GM18520 (cell line): ENCODE results near the gene KAT7.
A peak's percentile ranks its signal among the peaks of the same experiment; 100 is the strongest.
"Not testable (repeated sequence)": the region's sequence is repeated elsewhere in the genome, so short reads cannot be mapped to it uniquely, and the experiment has no call there.

Source experiments
- ATAC-seq: cut with Tn5 transposase; IDR thresholded peaks from one replicate; pipeline ENCODE4 v1.9.1; 2021; ENCODE audit not compliant: unreplicated experiment

The KAT7 gene

DNA sequence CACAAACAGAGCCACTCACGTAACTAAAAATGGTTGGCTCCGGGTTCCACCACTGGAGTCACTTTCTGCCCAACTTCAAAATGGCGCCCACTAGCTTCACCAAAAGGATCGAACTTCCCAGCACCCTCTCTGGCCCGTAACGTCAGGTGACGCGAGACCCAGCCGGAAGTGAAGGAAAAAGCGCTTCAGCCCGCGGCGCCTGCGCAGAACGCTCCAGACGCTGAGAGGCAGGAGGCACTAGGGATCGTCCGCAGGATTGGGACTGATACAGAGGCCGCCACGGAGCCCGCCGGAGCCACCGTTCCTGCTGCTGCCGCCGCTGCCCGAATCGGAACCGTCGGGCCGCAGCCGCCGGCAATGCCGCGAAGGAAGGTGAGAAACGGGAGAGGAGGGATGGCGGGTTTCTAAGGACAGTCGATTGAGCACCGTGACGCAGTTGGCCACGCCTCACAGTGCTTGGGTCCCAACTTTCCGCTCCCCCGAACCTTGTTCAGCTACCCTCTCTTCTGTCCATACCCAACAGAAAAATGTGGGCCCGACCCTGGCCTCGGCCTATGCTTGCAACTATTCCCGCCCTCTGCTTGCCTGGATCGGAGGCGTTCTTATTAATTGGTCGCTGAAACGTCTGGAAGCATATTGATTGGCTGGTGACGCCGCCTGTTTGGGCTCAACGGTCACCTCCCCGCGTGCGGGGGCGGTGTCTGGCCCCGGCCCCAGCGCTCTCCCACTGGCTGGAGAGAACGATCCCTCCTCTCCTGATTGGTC lies at the start of gene KAT7:
KAT7 (plus strand) TSS at position 204 of the 765 bp plus-strand sequence; CDS start at position 358, 154 bp downstream.
- peak; percentile 88 for ATAC-seq

DNA sequence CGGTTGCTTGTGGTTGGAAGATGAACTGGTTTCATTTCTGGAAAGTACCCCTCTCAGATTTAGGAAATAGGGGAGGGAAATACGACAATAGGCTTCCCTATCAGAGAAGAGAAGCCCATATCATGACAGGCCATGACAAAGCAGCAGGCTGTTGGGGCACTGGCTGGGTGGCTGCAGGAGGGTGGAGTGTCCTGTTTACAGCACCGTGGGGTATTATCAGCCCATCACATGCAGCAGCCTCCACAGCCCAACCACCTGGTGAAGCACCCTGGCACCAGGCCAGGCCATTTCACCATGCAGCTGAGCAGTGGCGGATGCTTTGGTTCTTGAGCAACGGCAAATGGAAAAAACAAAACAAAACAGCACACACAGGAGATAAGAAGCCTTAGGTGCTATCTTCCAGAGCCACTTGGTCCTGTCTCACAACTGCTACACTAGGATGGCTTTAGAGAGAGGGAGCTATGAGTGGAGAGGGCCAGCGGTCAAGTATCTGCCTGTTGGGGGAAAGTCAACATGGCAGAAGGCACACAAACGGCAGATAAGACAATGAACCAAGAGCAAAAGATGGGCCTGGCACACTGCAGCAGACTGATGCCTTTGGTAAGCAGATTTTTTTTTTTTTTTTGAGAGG lies 48.7 kb upstream of the KAT7 start:
- ATAC-seq, result peak; percentile 51

DNA sequence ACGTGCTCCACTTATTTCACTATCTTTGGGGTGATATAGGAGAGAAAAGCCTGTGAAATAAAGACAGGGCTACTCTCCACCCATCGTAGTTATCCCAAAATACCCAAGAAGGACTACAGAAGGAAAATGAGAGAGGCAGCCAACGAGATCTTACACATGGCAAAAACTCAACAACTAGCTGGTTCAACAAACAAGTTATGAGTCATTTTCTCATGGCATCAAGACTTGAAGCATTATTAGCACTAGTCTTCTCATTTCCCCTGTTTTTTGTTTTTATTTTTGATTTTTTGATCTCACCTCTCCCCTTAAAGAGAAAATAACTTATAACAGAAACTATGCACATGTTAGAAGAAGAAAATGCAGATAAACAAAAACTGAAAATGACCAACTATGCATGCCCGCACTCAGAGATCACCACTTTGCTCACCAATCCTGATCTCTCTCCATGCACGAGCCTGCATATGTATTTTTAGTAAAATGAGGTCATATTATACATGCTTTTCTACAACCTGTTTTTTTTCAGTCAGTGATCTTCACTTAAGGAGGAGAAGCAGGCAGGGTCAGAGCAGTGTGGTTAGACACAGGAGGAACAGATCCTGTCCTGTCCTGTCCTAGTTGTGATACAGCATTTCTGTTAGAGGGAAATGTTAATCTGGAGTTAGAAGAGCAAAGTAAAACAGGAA lies 47.3 kb upstream of the KAT7 start:
- peak; percentile 31 for ATAC-seq

DNA sequence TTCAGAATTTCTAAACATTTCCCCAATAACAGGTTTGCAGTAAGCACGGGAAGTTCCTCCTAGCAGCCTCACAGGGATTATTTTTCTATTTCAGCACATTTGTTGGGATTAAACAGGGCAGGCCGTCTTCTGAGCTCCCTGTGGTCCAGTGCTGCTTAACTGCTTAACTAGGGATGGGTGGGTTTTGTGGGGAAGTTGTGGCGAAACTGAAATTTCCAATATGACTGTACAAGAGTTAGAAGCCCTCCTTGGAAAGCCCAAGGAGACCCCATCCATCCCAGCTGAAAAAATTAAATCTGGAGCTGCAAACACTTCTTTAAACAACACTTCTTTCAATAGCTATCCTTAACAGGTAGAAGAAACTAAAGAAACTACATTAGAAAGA lies 46.8 kb upstream of the KAT7 start:
- ATAC-seq, result no peak

DNA sequence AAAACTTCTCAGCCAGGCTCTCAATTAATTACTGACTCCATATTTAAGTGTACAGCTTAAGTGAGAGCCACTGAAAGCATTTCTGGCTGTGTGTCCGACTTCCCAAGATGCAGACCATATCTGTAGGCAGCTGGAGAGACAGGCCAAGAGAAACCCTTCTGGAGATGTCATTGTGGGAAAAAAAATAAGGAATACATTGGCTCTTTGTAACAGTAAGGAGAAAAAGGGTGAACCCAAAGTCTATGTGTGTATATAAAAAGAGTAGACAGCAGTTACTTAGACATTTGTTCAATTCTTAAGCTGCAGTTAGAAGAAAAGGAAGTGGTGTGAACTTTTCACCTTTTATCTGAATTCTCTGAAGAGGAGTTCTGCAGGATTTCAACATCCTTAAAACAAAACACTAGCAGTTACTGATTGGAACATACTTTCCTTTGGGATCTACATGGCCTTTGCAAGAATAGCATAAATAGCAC lies 46.3 kb upstream of the KAT7 start:
- ATAC-seq, result no peak

DNA sequence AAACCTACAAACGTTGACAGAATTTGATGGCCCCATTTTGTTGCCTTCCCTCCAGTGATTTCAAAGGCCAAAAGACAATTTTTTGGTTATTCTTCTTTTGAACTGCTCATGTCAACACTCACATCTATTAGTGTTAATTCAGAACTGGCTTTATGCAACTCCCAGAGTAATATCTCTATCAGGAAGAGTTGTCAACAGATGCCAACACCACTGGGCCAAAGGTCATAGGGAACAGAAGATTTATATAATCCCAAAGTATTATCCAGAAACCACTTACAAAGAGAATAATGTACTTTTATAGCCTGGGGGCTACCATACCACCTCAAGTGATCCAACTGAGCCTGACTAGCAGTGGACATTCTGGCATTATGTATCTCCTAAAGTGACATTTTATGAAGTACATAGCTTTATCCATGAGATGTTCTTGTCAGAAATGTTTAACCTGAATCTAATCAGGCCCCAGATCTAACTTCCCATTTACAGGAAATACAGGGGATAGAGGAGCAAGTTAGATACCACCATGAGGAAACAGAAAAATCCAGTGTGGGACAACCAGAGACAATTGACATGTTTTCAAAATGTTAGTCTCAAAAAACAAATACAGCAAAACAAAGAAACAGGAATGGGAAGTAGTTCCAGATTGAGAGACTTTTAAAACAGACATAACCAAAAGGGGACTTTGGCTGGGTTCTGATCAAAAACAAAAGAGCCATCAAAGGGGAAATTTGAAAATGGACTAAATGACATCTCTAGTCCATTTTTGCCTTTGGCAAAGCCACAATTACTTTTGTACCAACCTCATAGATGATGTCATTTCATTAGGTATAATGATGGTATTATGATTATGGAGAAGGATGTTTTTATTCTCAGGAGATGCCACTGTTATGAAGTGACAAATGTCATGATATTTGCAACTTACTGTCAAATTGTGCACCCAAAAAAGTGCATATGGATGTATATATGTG lies 43.0 kb upstream of the KAT7 start:
- no peak for ATAC-seq

DNA sequence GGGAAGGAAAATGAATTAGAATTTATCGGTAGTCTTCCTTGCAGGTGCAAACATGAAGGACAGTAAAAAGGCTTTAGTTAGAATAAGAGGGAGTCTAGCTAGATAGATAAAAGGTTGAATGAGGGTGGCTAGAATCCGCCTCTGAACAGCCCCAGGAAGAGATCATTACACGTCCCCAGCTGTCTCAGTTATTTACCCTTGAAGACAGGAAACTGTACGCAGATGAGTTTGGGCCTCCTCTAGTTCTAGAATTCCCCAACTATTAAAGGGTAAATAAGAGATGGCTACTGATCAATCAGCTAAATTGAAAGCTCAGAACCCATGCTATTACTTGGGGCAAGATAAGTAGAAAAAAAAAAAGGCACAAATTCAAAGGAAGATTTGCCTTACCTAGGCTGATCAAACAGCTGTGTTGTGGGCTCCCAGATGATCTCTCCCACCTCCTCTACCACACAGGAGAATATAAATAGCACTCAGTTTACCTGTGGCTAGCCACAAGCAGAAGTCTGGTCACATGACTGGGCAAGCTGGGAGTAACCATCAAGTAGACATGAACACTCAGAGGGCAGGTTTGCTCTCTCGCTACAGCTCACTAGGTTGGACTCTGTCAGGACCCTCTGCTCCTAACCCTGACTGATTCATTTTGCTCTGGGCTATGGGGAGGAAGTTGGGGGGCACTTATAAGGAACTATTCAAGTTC lies 41.5 kb upstream of the KAT7 start:
- peak; percentile 40 for ATAC-seq

DNA sequence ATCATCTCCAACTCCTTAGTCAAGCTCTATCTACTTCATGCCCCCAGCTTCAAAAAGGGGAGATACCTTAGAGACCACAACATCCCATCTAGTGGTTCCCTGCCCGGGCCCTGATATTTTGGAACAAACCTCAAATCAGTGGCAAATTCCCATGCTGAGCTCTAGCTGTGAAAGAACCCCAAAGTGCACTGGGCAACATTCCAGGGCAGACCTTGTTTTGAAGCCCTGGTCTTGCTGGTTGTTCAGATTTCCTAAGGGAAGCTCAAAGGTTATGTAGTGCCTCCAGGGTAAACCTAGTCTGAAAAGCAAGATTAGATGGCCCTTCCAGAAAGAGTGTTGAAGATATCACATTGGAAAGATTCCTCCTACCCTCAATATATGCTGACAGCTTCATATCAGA lies 40.8 kb upstream of the KAT7 start:
- no peak for ATAC-seq

DNA sequence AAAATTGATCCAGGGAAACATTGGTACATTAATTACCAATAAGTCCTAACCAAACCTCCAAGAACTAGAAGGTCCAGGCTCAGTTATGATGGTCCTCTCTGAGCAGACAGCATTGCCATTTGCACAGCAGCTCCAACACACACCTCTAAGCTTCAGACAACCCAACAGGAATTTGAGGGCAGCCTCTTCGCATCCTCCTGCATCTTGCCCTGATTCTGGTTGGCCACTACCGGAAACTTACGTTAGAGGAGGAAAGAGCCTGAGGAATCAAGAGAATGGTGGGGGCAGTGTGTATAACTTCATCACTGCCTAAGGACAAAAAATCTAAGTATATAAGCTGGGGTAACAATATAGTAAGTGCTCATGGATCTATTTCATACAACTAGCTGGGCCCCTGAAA lies 40.3 kb upstream of the KAT7 start:
- ATAC-seq, result no peak

DNA sequence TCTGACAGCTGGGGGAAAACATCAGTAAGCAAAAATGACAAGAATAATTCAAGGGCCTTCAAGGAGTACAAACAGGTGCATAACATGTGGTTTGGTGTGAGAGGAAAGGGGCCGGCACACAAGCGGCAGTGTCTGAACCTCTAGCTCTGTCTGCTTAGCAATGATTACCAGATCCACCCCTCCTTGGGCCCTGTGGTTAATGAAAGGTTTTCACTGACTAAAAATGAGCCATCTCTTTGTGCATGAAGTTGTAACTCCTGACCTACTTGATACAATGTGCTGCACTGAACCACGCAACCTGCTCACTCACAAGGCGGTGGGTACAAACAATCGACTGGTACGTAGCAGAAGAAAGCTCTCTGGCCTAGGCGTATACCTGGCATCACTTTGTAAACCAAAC lies 39.7 kb upstream of the KAT7 start:
- peak; percentile 72 for ATAC-seq

DNA sequence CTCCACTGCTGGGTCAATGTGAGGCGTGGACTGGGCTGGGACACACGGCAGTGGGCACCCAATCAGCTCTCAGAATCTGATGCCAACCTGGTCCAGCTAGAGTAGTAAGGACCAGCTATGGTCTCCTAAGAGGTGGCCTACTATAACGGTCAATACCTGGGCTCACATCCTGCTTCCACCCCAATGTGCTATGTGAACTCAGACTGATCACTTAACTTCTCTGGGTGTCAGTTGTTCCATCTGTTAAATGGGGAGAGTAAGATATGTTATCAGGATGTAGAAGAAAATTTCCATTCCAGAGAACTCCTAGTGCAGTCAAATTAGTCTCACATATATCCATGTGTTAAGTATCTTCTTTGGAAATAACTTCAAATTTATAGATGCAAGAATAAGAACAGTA lies 38.8 kb upstream of the KAT7 start:
- no peak for ATAC-seq

DNA sequence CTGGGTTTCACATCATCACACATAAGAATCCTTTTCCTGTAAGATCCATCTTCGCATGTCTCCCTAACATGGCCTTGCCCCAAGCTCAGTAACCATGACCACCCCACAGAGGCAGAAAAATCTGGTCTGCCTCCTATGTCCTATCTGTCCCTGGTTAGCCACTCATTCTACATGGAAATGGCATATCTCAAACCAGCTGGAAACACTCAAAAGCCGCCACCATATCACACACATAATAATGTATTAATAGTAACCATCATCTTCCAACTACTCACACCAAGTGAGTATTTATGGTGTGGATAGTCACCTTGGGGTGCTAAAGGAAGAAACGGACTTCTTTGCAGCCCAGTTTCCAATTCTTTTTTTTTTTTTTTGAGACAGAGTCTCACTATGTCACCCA lies 36.0 kb upstream of the KAT7 start:
- no peak for ATAC-seq

DNA sequence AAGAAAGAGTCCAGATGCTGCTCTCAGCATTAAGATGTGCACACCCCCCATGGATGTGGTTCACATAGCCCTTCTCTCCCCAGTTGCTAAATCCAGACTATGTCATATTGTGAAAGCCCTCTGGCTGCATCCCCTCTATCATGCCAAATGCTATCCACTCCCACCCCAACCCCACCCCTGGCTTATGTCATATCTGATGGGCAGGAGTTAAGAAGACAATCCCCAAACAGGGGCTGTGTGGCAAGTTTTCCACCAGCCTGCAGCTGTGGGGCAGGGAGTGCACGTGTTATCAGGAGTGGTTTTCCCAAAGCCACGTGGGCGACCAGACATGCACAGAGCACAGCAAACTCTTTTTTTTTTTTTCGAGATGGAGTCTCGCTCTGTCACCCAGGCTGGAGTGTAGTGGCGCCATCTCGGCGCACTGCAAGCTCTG lies 34.5 kb upstream of the KAT7 start:
- ATAC-seq, result no peak

DNA sequence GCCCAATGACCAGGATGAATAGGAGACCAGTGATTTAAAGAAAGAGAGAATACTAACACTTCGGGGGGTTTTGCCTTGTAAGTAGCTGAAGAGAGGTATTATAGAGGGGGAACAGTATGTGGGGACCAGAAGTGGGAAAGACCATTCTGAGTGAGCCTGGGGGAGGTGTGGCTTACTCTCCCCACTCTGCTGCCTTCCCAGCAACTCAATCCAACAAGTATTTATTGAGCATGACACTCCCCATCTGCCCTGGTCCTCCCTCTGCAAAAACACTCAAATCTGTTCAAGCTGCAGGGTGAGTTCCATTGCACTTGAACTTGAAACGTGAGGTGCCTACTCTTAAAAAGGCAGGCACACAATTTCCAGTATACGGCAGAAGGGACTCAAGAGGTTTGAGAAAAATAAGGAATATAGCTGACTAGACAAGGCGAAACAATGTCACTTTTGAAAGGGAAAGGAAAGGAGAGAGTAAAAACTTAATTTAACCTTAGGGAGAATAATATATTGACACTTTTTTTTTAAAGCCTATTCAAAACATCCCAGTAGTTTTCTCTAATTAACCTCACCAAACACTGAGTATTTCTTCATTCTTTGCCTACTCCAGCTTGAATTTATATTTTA lies 32.7 kb upstream of the KAT7 start:
- ATAC-seq, result no peak

DNA sequence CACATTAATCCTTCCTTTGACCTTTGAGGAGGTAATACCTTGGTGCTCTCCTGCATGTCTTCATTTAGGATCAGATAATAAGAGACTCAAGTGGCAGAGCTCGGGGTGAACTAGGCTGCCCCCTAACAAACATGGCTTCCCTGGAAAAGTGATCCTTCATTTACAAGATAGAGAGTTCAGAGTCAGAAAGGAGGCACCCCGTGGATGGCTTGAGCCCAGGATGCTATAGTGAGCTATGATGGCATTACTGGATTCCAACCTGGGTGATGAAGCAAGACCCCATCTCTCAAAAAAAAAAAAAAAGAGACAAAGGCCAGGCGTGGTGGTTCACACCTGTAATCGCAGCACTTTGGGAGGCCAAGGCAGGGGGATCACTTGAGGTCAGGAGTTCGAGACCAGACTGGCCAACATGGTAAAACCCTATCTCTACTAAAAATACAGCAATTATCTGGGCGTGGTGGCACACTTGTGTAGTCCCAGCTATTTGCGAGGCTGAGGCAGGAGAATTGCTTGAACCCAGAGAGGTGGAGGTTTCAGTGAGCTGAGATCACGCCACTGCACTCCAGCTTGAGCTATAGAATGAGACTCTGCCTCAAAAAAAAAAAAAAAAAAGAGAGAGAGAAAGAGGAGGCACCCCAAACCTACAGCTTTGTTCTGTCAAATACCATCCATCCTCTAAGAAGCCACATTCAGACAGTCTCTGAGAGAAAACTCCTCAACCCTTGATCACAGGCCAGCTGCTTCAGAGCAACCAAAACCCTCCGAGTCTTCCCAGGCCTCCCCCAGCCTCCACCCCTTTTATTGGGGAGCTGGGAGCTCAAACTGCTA lies 31.9 kb upstream of the KAT7 start:
- no peak for ATAC-seq

DNA sequence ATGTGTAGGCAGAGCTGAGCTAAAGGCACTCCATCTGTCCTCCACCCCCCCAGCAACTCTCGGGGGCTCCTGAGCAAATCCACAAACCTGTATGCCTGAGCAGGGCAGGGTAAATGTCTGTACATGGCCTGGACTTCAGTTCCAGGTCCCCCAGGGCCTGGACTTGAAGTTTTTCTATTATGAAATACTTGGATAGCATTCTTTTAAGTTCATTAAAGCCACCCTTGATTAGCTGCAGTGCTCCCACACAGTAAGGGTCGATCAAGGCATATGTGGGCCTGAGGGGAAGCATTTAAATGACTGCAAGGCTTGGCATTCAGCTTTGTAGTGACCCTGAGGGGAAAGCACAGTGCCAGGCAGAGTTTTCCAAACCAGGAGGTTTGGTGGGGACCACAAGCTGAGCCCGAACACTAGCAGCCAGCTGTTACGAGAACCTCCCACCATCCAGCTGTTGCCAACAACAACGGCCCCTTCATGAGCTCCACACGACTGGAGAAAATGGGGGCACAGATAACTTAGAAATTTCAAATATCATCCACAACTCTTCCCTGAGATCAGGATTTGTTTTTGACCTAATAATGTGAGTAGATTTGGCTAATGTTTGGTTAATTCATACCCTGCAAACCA lies 31.2 kb upstream of the KAT7 start:
- ATAC-seq, result no peak

DNA sequence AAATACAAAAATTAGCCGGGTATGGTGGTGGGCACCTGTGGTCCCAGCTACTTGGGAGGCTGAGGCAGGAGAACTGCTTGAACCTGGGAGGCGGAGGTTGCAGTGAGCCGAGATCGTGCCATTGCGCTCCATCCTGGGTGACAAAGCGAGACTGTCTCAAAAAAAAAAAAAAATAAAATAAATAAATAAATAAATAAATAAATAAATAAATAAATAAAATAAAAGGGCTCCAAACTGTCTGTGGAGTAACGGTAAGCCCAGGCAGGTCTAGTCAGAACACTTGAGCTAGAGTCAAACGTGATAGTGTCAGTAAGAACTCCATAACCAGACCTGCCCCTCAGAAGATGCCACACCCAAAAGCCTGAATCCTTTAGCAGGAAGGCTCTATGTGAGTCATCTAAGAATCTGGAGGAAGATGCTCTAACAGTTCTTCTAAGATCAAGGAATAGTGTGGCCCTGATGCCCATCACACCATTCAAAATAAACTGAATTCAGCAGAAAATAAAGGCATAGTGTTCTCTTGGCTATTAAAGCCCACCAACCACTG lies 29.9 kb upstream of the KAT7 start:
- ATAC-seq, result not testable (repeated sequence)

DNA sequence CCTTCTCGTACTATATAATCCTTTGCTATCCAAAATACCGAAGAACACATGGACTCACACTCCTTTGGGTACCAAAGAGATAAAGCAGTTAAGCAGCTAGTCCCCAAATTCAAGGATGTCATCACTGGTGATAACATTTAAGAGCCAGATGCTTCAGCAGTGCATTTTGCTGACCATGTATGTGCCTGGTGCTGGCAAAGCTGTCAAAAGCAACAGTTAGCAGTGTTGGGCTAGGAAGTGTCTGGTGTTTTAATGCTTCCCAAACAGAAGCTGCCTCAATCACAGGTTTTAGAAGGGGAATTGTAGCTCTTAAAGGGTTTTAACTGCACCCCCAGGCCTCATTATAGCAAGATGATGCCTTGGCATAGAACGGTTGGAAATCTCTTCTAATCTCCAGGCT lies 29.3 kb upstream of the KAT7 start:
- ATAC-seq, result no peak
